ENCODE data around the gene ACSS1.

The ACSS1 gene

DNA sequence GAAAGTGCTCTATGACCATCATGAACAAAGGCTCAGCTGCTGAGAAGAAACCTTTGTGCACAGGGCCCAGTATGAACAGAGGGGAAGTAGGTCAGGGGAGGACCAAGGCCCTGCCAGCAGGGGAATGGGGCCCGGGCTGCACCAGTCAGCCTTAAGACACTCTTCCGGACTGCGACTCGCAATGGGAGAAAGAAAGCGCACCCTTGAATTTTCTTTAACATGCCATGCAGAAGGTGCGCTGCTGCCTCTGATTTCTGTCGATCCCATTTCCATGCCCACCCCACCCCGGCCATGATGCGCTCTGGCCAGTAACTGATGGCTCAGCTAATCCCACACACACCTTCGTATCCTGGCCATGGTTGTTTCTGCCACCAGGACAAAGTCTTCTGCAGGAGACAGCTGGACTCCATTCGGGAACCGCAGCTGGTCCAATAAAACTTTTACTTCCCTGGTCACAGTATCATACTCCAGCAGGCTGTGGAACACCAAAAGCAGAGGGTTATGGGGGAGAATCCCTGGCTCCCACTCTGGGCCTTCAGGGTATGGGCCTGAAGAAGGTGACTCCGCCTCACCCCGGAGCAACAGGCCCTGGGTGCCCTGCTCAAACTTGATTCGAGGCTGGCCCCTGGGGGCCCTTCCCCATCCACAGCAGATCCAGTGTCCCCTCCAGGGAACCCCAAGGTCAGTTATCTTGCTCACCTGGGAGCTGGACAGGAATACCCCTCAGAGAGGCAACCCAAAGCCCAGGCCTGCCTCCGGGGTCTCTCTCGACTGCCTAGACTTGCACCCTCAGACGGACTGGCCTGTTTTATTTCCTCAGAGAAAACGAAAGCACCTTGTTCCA lies 88.5 kb downstream of the ACSS1 start:
- no peak for DNase-seq

GRCh38 chr20:24968278-24968800 lies 89.6 kb downstream of the ACSS1 start:
- DNase-seq = no peak

DNA sequence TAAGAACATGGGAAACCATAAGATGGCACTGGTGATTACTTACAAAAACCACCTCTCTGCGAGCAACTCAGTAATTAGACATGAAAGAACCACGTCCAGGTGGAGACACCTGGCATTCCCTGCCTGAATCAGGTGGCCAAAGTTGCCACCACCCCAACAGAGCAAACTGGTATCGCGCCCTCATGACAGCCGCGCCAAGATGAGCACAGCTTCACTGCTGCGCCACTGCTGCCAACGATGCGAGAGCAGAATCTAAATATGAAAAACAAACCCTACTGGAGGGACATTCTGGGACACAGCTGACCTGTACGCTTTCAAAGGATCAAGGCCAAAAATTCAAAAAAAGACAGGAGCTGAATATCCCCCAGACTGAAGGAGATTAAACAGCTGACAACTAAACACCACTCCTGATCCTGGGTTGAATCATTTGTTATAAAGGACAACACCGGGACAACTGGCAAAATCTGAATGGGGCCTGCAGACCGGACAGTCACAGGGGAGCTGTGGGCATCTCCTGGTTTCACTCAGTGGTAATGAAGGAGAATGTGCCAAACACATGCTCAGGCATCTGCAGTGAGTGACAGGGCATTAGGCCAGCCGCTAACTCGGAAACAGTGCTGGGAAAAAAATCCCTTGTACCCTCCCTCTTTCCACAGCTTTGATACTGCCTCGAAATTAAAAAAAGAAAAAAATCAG lies 91.5 kb downstream of the ACSS1 start:
- DNase-seq = no peak

- DNase-seq = no peak
Observed at GRCh38 chr20:24965065-24965919, 92.6 kb downstream of the ACSS1 start.

DNA sequence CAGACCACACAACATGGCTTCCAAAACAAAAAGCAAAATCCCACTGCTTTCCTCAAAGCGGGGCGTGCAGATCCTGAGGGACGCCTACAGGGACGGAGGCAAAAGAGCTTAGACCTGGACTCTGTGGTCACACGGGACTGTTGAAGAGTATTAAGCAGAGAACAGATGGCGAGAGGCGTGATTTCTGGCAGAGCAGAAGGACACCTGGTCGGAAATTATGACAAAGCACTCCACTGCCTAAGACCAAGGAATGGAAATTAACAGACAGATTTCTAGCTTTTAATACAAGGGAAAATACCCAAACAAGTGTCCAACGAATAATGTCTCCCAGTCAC lies 93.5 kb downstream of the ACSS1 start:
- no peak for DNase-seq

GRCh38 chr20:24963672-24964505 lies 94.0 kb downstream of the ACSS1 start:
- no peak for DNase-seq

DNA sequence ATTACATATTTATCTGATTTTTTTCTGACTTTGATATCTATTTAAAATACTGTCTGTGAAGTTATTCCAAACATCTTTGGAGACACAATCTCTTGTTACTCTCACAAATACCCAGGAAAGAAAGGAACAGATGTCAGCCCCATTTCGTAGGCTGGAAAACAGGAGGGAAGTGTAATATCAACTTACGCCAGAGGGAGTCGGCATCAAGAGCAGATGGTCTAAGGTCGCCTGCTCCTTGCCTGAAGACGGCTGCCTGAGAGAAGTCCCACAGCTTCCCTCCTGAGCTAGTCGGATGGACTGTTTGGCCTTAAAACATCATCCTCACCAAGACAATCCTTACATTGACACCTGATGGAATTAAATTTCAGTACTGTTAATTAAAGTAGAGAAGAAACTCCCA lies 95.4 kb downstream of the ACSS1 start:
- DNase-seq = no peak

- no peak for DNase-seq
Observed at GRCh38 chr20:24962182-24962492, 95.8 kb downstream of the ACSS1 start.

- no peak for DNase-seq
Observed at GRCh38 chr20:24961384-24962181, 96.4 kb downstream of the ACSS1 start.

DNA sequence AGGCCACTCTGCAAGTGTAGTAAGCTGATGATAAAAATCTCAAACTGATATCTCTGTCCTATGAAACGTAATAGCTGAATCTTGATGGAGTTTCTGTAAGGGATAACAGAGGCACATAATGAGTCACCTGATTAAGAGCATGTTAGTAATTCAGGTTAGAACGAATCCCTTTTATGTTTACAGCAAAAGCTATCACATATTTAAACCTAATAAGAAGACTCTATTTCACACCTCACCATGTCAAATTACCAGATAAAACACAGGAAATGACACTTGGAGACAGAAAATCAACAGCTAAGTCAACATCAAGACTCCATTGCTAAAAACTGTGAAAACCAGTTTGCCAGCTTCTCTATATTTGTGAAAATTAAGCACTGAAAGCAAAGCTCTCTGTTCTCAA lies 97.1 kb downstream of the ACSS1 start:
- DNase-seq = no peak

DNA sequence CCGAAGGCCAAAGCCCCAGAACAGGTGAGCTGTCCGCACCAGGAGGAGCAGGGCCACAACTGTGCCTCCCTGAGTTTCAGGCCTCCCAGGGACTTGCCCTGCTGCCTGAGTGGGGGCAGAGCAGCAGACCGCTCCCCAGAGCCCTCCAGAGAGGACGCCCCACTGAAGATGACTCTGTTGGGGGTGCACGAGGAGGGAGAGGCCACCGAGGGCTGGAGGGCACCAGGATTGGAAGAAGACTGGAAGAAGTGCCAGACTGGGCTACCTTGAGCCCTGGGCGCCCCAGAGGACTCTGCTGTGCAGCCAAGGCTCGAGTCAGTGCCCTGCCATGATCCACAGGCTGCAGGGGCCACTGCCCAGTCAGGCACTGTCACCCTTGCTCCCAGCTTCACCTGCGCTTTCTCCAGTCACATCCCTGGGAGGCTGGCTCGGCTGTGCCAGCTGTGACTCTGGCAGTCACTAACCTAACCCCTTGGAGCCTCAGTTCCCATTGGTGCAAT lies 97.6 kb downstream of the ACSS1 start:
- DNase-seq = no peak

DNA sequence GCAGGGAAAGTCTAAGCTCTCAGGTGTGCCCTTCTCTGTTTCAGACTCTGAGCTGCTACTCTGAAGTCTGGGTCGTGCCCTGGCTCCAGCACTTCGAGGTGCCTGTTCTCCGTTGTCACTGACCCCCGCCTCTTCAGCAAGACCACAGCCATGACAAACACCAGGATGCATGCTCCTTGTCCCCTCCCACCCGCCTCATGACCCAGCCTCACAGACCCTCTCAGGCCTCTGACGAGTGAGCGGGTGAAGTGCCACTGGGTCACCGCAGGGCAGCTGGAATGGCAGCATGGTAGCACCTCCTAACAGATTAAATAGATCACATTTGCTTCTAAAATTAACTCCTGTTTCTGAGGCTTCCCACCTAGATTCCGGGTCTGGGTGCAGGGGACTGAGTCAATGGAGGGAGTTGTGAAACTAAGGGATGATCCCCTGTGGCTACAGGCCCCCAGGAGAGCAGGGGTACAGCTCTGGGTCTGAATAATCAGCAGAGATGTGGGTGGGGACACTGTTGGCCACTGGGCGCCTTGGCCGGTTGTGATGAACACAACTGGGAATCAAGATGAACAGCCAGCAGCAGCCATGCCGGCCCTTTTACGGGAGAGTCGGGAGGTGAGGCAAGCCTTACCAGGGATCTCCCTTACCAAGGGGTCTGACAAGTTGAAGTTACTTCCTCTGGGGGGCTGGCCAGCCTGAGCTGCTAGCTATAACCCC lies 98.2 kb downstream of the ACSS1 start:
- no peak for DNase-seq

- DNase-seq = no peak
Observed at GRCh38 chr20:24958506-24959385, 99.2 kb downstream of the ACSS1 start.

DNA sequence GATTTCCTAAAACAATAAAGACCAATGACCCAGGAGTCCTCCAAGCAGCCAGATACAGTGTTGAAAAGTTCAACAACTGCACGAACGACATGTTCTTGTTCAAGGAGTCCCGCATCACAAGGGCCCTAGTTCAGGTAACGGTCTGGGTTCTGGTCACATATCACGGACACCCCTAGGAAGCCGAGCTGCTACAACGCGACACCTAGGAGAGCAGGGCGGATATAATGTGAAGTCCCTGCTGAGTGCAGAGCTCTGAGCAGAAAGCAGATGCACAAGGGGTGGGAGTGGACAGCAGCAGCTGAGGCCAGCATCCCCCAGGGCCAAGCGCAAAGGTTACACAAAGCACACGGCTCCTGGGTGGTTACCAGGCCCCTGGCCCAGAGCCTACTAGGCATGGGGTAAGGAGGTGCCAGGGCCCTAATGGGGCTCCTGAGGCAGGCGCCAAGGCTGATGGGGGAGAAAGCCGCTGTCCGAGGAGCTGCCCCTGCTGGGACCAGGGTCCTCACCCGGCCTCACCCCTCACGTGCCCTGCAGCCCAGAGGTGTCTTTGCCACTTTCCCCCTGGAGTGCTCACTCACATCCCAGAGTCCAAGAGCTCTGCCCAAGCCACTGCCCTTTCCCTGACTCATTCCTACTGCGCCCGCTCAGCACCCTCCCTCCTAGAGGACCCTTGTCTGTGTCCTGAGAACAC lies 100.5 kb downstream of the ACSS1 start:
- DNase-seq = no peak
